Measurements from ENCODE around the gene SYNDIG1.
"Not testable (repeated sequence)": the region's sequence is repeated elsewhere in the genome, so short reads cannot be mapped to it uniquely, and the experiment has no call there.

The SYNDIG1 gene

DNA sequence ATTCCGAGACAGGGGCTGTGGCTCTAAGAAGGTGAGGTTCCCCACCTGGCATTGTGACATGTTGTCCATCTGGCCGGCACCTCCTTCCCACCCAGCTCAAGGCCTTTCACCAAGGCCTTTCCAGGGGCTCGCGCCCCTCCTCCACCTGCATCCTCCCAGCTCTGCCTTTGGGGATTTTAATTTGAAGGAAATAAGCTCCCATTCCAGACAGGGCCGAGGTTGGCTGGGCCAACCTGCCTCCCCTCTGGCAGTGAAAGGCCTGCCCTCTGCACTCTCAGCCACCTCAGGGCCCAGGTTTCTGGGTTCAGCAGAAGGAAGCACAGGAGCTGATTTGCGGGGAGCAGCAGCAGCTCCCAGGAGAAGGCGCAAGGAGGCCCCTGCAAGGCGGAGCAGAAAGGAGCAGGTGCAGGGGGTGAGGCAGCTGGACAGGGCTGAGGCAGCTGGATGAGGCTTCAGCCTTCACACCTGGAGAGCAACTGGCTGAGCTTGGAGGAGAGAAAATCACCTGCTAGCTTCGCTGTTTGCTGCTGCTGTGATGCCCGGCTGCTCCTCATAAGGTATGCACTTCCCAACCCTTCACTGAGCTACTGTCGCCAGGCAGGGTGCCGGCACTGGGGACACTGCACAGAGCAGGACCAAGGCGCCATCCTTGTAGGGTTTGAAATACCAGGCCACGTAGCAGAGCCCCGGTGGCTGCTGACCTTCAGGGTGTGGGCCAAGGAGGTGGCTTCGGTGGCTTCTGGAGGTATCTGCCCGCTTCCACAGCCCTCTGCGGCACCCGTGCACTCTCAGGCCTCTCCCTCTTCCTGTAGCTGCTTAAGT lies 147.0 kb downstream of the SYNDIG1 start:
- no peak for DNase-seq

DNA sequence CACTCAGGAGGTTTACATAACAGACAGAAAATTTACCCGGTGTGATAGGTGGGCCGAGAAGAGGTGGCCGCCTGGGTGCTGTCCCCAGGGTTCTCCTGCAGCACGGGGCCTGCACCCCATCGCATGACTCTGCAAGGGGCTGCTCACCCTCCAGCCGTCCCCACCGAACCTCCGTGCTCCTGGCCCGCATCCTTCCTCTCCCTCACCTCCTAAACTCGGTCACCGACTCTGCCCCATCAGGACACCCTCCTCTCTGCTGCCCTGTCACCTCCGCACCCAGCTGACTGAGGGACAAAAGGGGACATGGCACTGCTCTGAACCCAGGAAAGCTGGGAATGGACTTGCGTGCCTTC lies 147.6 kb downstream of the SYNDIG1 start:
- DNase-seq: no peak

DNA sequence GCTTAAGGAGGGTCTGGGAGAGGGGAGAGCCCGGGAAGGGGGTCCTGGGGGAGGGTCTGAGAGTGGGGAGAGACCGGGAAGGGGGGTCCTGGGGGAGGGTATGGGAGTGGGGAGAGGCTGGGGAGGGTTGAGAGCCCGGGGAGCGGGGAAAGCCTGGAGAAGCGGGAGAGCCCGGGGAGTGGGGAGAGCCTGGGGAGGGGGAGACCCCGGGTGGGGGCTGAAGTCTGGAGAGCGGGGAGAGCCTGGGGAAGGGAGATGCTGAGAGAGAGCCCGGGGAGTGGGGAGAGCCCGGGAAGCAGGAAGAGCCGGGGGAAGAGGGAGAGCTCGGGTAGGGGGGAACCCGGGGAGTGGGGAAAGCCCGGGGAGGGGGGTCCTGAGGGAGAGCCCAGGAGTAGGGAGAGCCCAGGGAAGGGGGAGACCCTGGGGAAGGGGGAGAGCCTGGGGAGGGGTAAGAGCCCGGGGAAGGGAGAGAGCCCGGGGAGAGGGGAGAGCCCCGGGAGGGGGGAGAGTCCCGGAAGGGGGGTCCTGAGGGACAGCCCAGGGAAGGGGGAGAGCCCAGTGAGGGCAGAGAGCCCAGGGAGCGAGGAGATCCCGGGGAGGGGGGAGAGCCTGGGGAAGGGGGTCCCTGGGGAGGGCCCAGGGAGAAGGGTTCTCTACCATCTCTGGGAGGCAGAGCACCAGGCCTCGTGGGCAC lies 148.5 kb downstream of the SYNDIG1 start:
- DNase-seq: no peak

DNA sequence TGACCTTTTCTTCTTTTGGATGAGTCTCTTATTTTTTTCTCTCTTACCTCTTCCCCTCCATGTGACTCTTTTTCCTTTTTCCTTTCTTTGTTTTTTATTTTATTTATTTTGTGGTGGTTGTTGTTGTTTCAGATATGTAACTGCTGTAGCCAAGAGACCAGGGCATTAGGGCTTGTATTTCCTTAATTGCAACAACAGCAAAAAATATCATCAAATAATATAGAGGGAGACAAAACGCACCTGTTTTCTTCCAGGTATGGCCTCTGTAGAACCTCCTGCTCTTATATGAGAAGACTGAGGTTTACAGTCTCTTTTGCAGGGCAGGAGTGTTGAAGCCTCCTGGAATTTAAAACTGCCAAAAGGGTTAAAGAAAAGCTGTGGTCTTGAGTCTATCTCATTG lies 149.3 kb downstream of the SYNDIG1 start:
- no peak for DNase-seq

DNA sequence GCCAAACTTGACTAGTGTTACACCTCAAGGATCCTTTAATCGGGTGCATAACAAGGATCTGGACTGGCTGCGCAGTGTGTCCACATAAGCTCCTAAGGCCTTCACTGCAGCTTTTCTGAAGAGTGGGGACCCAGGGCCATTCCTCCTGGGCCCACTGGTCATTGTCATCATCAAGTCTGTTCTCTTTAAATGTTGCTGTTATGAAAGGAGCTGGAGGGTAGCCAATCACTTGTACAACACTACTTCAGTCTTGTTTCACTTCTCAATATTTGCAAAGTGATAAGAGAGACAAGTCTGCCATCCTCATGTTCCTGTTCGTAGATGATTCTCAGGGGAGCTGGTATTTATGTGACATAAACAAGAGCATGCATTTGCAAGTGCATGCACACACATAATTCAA lies 149.8 kb downstream of the SYNDIG1 start:
- DNase-seq: no peak

DNA sequence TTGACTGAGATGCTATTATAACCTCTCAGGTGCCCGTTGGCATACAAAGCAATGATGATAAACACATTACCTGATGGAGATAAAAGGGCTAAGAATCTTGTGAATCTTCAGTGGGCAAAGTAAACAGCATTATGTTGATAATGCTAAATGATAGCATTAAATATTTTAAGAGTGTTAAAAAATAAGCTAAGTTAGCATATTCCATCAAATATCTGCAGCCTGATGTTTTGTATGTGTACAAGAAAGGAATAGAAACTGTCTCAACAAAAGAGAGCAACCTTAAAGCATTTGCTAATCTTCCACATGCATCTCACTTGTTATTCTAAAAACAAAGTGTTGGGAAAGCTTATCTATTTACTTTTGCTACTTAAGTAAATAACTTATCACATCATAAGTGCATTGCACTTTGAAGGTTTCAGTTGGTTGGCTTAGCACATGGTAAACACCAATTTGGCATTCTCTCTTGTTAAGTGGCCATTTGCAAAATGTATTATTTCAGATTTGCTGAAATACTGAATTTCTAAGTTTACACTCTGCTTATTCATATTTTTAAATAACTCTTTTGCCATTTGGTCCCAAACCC lies 151.6 kb downstream of the SYNDIG1 start:
- DNase-seq: no peak

DNA sequence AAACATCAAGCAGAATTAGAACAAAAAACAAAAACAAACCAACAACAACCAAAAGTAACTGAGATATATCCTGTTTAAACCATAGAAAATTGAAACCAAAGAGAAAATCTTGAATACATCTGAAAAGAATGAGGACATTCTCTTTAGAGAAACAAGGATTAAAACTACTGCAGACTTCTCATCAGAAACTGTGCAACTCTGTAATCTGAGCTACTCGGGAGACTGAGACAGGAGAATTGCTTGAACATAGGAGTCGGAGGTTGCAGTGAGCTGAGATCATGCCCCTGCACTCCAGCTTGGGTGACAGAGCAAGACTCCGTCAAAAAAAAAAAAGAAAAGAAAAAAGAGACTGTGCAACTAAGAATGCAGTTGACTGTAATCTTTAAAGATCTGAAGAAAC lies 153.4 kb downstream of the SYNDIG1 start:
- DNase-seq: no peak

DNA sequence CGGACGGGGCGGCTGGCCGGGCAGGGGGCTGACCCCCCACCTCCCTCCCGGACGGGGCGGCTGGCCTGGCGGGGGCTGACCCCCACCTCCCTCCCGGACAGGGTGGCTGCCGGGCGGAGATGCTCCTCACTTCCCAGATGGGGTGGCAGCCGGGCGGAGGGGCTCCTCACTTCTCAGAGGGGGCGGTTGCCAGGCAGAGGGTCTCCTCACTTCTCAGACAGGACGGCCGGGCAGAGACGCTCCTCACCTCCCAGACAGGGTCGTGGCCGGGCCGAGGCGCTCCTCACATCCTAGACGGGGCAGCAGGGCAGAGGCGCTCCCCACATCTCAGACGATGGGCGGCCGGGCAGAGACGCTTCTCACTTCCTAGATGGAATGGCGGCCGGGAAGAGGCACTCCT lies 156.7 kb downstream of the SYNDIG1 start:
- DNase-seq: not testable (repeated sequence)

DNA sequence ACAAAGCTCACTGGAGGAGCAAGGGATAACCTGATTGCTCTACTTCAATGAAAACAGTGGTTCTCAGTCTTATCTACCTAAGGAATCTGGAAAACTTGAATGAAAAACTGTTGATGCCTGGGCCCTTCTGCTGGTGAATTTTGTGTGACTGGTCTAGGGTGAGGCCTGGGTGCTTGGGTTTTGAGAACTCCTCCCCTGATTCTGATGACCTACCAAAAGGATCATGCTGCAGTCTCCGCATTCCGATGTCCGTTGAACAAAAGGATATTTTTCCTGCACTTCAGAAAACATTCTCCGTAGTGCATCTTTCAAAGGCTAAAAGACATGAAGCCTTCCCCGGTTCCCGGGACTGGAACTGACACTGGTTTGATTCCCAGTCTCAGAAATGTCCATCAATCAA lies 157.9 kb downstream of the SYNDIG1 start:
- DNase-seq: no peak

DNA sequence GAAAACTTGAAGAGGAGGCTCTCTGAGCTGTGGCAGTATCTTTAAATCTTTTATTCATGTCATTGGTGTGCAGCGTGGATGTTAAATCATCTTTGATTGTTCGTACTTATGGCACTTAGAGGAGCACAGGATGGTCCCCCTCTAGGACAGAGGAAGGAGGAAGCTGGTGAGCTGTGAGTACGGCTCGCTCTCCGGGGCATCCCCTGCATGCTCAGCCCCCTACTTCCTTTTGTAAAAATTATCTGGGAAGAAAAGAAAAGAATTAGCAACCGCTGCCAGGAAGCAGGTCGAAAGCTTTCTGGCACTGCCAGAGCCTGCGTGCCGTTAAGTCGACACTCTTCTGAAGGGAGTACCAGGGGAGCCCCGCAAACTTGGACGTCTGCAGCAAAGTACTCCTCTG lies 158.5 kb downstream of the SYNDIG1 start:
- DNase-seq: no peak

DNA sequence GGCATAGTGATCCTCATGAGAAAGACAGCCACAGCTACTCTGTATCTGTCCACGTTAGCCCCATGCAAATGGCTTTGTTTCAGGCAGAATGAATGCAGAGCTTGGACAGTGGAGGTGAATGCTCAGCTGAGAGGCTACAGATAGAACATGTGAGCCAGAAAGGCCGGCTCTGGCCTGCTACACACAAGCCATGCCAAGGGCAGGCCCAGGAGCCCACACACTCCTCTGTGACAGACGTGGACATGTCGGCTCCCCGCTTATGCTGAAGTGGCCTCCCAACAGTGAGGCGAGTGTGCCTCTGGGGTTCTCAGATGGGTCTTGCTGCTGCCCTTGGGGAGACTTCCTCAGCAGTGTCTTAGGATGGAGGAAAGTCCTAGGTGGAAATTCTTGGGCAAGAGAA lies 159.6 kb downstream of the SYNDIG1 start:
- DNase-seq: no peak

DNA sequence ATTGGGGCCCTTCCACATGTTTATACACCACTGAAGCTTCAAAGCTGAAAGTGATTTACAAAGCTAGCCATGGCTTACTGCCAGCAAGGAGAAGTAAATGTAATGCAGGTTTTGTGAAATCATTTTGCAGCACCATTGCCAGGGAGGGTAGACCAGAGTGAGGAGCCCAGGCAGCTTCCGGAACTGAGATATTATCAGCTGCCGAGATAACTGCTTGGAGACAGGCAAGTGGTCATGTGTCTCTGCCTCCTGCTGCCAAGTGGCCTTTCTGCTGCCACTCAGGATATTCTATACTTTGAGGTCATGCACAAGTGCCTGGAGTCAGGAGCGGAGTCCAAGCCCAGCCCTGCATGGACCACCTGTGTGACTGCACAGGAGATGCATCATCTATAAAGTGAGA lies 160.2 kb downstream of the SYNDIG1 start:
- no peak for DNase-seq

DNA sequence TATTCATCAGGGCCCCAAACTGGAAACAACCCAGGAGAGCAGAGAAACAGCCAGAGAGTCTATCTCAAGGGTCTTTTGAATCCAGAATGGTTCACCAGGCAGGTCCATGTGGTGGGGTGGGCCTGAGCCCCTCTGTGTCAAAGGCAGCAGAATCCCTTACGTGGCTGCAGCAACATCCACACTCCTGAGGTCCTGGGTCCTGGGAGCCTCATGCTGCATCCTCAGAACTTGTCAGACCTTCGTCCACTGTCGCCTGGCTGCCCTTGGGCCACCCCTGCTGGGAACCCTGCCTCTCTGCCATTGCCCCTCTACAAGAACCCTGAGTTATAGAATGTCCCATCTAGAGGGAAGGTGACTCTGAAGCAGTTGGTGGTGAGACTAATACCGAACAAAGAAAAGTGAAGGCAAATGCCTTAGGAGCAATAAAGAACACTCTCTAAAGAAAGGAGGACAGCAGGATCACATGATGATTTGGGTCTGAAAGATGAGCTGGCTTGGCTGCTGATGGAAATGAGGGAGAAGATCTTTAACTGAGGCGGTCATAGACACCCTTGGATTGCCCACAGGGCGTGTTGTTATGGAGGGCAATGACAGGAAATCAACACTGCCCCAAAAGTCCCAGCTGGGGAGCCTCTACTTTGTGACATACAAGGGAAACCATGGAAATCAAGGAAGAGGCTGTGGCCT lies 161.2 kb downstream of the SYNDIG1 start:
- no peak for DNase-seq

DNA sequence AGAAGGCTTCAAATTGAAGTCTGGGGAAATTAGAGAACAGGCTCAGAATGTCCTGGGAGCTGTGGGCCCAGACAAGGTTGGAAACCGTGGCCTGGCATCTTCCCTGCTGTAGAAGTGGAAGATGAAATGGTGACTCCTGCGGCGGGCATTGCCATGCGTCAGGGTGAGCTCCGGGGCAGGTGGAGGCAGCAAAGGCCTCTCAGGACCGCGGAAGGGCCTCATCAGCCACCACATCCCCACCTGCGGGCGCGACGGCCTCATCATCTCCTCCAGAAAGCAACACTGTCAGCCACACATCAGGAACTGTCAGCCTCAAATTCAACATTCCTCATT lies 161.7 kb downstream of the SYNDIG1 start:
- DNase-seq: no peak

DNA sequence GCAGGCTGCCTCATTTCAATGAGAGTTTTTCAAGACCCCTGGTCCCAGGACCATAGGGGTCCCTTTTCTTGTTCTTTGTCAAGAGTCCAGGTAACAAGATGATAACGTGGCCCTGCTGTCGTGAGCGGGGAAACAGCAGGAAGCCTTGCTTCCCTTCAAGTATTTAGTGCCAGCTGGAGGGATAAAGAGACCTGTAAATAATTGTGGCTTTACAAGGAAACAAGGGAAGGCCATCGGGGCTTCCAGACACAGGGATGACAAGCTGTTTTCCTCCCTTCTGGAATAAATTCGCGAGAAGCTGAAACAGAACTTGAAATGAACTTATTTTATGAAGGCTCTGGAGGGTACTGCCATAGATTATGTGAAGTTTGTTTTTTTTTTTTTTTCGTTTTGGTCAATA lies 163.2 kb downstream of the SYNDIG1 start:
- no peak for DNase-seq

DNA sequence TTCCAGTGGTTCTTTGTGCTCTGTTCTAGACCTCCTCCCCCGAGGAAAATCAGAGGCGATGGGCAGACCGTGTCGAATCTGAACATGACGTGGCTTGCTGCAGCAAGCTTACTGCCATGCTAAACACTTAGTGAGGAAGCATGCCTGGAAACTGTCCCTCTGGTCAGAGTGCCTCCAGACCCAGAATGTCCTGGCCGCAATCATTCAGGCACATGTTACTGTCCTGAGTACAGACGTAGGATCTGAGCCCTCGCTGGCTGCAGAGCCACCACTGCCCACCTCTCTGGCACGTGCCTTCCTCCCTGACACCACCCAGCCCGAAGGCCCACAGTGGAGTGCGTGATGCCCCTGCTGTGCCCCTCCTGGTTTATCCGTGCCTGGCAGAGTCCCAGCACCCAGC lies 163.6 kb downstream of the SYNDIG1 start:
- DNase-seq: no peak

DNA sequence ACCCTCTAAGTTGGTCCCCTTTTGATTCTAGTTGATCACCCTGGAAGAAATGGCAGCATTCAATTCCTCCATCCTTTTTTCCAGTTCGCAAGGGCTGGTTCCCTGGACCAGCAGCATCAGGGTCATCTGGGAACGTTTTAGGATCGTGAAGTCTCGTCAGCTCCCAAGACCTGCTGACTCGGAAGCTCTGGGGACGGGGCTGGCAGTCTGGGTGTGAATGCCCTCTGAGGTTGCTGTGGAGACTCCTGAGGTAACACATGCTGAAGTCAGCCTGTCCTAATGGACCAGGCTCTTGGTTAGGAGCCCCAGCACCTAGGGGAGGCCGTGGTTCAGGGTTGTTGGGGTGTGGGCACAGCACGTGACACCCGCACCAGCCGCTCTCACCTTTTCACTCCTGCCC lies 164.1 kb downstream of the SYNDIG1 start:
- DNase-seq: no peak

DNA sequence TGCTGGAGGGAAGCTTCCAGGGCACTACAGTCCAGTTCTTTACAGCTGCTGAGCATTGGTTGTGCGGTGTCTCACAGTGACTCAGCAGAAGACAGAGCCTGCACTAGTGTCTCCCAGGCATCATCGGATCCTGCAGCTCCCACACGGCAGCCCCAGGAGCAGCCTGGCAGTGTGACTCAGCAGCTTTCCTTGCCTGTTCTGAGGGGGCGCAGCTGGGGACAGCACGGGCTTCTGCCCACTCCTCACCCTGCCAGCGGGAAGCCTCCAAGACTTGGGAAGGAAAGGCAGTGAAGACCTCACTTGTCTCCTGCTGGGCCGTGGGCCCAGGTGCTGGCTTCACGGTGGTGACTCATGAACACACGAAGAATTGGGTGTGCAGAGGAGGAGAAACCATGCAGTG lies 165.4 kb downstream of the SYNDIG1 start:
- no peak for DNase-seq

DNA sequence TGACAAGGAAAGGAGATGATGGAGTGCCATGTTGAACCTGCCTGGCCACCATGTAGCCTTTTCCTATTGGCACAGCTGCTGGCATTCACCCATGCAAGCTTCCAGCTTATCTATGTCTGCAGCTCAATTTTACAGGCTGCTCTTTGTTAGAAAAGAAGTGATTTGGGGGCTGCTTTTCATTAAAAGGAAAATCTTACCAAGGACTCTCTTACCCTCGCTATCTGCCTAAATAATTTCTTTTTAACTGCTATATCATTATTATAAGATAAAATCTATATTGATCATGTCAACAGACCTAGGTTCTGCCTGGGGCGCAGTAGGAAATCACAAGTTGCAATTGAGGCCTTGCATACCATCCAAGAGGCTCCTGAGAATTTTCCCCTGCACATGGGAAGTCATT lies 167.2 kb downstream of the SYNDIG1 start:
- no peak for DNase-seq

DNA sequence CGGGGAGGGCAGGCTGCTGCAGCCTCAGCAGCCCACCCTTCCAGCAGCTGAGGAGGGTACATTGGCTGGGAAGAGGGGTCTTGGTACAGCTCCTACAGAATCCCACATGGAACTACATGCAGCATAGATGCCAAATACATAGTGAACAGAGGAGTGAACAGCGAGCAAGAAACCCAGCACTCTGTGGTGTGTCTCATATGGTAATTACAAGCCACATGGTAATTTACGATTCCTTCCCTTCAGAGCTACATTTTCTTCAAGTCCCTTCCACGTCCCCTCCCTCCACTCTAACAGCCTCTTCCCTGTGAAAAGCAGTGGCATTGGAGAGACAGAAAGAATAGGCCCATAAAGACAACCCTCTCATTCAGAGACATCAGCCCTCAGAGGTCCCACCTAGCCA lies 167.7 kb downstream of the SYNDIG1 start:
- DNase-seq: no peak

DNA sequence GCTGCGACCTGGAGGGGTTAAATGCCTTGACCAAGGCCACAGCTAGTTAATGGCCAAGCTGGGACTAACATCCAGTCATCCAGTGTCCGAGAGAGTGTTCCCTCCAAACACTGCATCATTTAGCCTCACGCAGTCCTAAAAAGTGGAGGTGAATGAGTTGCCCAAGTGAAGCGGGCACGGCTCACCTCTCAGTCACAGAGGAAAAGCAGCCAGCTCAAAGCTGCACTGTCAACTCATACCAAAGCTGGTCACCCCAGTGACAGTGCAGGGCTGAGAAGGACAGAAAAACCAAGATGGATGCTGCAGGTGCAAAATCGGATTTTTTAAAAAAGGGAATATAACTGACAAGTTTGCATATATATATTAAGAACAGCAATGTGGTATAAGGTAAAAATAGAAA lies 168.5 kb downstream of the SYNDIG1 start:
- no peak for DNase-seq

DNA sequence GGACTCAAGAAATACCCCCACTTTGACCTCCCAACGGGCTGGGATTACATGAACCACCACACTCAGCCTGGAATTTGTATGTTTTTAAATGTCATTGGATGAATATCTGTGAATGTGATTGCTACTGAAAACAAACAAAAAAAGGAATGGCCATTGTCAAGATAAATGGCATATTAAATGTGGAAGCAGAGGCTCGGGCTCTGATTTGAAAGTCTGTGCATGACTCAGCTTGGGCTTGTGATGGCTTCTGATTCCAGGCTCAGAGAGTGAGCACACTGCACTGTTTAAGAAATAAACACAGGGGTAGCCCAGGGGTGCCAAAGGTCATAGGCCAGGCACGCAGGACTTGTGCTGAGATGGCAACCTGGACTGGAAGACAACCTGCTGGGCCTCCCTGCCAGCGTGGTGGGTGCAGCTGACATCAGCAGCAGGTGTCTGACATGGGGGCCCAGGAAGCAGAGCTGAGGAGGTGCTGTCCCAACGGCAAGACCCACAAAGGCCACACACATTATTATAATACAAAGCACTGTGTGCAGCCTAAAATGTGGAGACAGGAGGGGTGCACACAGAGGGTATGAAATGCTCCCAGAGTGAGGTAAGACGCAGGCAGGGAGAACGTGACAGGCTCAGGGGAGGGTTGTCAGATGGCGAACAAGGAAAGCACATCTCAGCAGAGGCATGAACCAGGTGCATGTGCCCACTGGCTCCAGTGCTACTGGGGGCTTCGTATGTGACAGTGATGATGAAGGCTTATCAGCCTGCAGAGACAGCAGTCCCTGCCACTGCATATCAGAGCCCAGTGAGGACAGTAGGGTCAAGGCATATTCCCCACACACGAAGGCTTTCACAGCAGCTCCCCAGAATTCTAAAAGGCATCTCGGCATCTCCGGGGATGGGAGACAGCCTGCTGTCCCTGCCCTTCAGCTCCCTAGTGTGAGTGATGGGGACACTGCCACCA lies 169.4 kb downstream of the SYNDIG1 start:
- no peak for DNase-seq

DNA sequence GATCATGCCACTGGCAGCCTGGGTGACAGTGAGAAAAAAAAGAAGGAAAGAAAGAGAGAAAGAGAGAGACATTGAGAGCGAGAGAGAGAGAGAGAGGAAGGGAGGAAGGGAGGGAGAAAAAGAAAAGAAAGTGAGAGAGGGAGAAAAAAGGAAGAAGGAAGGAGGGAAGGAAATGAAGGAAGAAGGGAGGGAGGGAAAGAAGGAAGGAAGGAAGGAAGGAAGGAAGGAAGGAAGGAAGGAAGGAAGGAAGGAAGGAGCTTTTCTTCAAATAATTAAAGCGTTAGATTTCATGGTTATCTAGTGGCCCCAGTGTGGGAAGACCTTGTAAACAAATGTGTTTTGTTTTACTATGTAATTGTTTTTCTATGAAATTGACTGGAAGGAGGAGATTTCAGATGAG lies 170.8 kb downstream of the SYNDIG1 start:
- no peak for DNase-seq

Measured in bone marrow (tissue), 2 donors.